HL-60 (cell line): ENCODE results near the gene FAM83E.

Experiments
- DNase-seq, 2 experiments: peaks; one replicate each; pipeline ENCODE4 v3.0.0-alpha.2; 2010 to 2020; ENCODE audit warnings: low read depth in 1 of 2, low spot score in 1 of 2
- H3K27ac ChIP-seq: fragments of 250-450 bp; sonication (Bioruptor Pico); replicated peaks from 2 replicates; pipeline ENCODE4 v1.5.1; 2020; ENCODE audit warnings: mild to moderate bottlenecking, moderate library complexity
- H3K27me3 ChIP-seq: fragments of 250-450 bp; sonication (Bioruptor Pico); 2 replicates; pipeline ENCODE4 v1.5.1; 2021; ENCODE audit warnings: mild to moderate bottlenecking, moderate library complexity; ENCODE audit not compliant: insufficient read depth, poor library complexity, severe bottlenecking
- H3K4me3 ChIP-seq: replicated peaks from 2 replicates; pipeline ENCODE4 v1.5.1; 2011; ENCODE audit warnings: mild to moderate bottlenecking, control low read depth, low read length; ENCODE audit not compliant: insufficient read depth
- CTCF ChIP-seq: IDR thresholded peaks from one replicate; pipeline ENCODE4 v1.5.1; 2011; ENCODE audit warnings: low read length, control low read depth, inconsistent platforms; ENCODE audit not compliant: insufficient read depth
- GABPA ChIP-seq: IDR thresholded peaks from 2 replicates; pipeline ENCODE4 v1.6.1; 2012; ENCODE audit warnings: low read depth
- POLR2AphosphoS5 ChIP-seq: IDR thresholded peaks from 2 replicates; pipeline ENCODE4 v1.6.1; 2012; ENCODE audit warnings: low read depth
- REST ChIP-seq: IDR thresholded peaks from 2 replicates; pipeline ENCODE4 v1.6.1; 2012; ENCODE audit warnings: low read depth; ENCODE audit not compliant: insufficient replicate concordance
- SPI1 ChIP-seq: IDR thresholded peaks from 2 replicates; pipeline ENCODE4 v1.6.1; 2012; ENCODE audit warnings: low read depth, mild to moderate bottlenecking, borderline replicate concordance

FAM83E gene

GRCh38 chr19:48609571-48610108 lies 5.2 kb downstream of the FAM83E start:
- Histone ChIP-seq H3K27me3 (no peaks in the 10 kb centered on the region), H3K27ac (no peak overlapping the region), H3K4me3 (no peak overlapping the region)
- DNase-seq: no peak
- TF ChIP-seq REST (no peak), GABPA (no peak), POLR2AphosphoS5 (no peak), SPI1 (no peak), CTCF (no peak)

- Histone ChIP-seq H3K27ac (no peak overlapping the region), H3K27me3 (no peaks in the 10 kb centered on the region), H3K4me3 (no peak overlapping the region)
- TF ChIP-seq CTCF (peak; percentile 89), REST (no peak), SPI1 (no peak), POLR2AphosphoS5 (no peak), GABPA (no peak)
- DNase-seq: peak in 1 of 2 experiments; percentile 73
Measured at GRCh38 chr19:48608798-48609263, 6.0 kb downstream of the FAM83E start.

- no peak overlapping the region for H3K27ac ChIP-seq
Measured at GRCh38 chr19:48607359-48607755, 7.5 kb downstream of the FAM83E start.

More at GRCh38 chr19:48607359-48607755, 7.5 kb downstream of the FAM83E start:
- Histone ChIP-seq H3K27me3 (no peaks in the 10 kb centered on the region), H3K4me3 (no peak overlapping the region)
- no peak for DNase-seq
- no peak for TF ChIP-seq CTCF
- no peak for TF ChIP-seq SPI1
- no peak for TF ChIP-seq GABPA
- no peak for TF ChIP-seq REST
- no peak for TF ChIP-seq POLR2AphosphoS5
